ENCODE measurements around the gene STK17B.

The STK17B gene

DNA sequence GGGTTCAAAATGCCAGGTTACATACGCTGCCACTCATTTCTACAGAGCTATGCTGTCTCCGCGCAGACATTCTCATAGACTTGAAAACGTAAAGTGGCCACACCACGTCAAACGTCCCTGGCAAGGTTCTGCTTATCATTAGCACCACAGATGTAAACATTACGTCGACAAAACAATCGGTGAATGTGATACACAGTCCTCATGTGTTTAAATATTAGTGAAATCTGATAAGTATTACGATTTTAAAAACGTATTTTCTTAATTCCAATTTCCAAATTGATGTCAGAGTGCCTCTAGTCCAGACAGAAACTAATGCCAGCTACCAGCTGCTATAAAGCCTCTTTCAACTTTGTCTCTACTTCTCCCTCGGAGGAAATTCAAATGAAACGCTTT is 1.2 kb downstream of the STK17B start:
- WGBS, 2 donors (ENCODE audit: extremely low coverage in 2 of 2, insufficient read length in 2 of 2, insufficient replicate concordance in 1 of 2) = no CpG with 5 or more reads among the region's 13 CpGs
- H3K27ac ChIP-seq (replicated peaks; ENCODE audit: low read length) = no peak overlapping the region

DNA sequence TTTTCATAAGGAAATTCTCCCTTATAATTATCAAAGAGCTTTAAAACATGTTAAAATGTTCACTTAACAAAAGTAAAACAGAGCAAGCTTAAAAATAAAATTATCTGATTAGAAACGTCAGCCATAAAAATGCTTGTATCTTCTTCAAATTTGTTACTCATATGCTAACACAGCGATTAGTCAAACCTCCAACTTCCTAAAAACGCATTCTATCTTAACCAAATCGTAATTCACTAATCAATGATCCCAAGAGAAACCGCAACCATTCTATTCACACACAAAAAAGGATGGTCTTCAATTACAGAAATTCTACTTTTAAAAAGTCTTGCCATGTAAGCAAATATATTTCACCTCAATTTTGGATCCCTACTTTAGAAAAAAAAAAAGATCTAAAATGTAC is 1.9 kb downstream of the STK17B start:
- Histone ChIP-seq H3K4ac (ENCODE audit: low read length) (no peak overlapping the region), H3K9me3 (replicated peaks in 1 of 2; ENCODE audit: control insufficient read depth in 2 of 2, insufficient read depth in 1 of 2, low read depth in 1 of 2, low read length in 2 of 2) (no peaks in the 10 kb centered on the region), H4K91ac (ENCODE audit: low read depth, low read length, poor library complexity) (no peak overlapping the region), H2BK15ac (ENCODE audit: low read length) (no peak overlapping the region), H2AFZ (ENCODE audit: low read length) (no peak overlapping the region), H4K8ac (ENCODE audit: low read depth, low read length) (no peak overlapping the region), H3K27me3 (ENCODE audit: control insufficient read depth in 3 of 3, insufficient read depth in 3 of 3, low read depth in 1 of 3, low read length in 3 of 3) (peaks cover 0 to 28% (median 6%) of the 10 kb centered on the region in 3 experiments), H3K4me1 (ENCODE audit: control insufficient read depth in 2 of 2, insufficient read depth in 1 of 2, low read depth in 1 of 2, low read length in 2 of 2) (peaks cover 9 to 14% of the 10 kb centered on the region in 2 donors), H2AK5ac (ENCODE audit: low read depth, low read length) (no peak overlapping the region), H3K79me1 (ENCODE audit: low read depth, low read length) (peaks cover 3% of the 10 kb centered on the region), H2BK5ac (ENCODE audit: low read length) (no peak overlapping the region), H3K23ac (ENCODE audit: low read depth, low read length, poor library complexity) (no peak overlapping the region), H3K14ac (ENCODE audit: low read length) (no peak overlapping the region), H3K27ac (replicated peaks; ENCODE audit: low read length) (no peak overlapping the region), H3K9ac (ENCODE audit: low read depth, low read length, poor library complexity) (no peak overlapping the region), H3K18ac (ENCODE audit: low read length) (no peak overlapping the region), H2BK120ac (ENCODE audit: low read depth, low read length) (no peak overlapping the region), H3K4me3 (ENCODE audit: low read length in 2 of 2) (peak overlapping the region in 1 of 2 donors; percentile 73), H2BK12ac (ENCODE audit: low read length) (no peak overlapping the region), H3K36me3 (replicated peaks in 1 of 2; ENCODE audit: control insufficient read depth in 2 of 2, insufficient read depth in 2 of 2, low read length in 2 of 2) (no peaks in the 10 kb centered on the region), H3K4me2 (ENCODE audit: insufficient read depth, low read length, poor library complexity, severe bottlenecking) (no peak overlapping the region)
- WGBS, 2 donors (ENCODE audit: extremely low coverage in 2 of 2, insufficient read length in 2 of 2, insufficient replicate concordance in 1 of 2) = 100% methylated on average over 2 to 4 of the region's 5 CpGs
- DNase-seq (ENCODE audit: low spot score) = no peak

More for the DNA sequence above, 1.2 kb downstream of the STK17B start:
- H2BK15ac ChIP-seq (ENCODE audit: low read length) = no peak overlapping the region
- no peak for DNase-seq (ENCODE audit: low spot score)
- H4K8ac ChIP-seq (ENCODE audit: low read depth, low read length) = no peak overlapping the region
- no peak overlapping the region for H3K23ac ChIP-seq (ENCODE audit: low read depth, low read length, poor library complexity)
- no peak overlapping the region for H4K91ac ChIP-seq (ENCODE audit: low read depth, low read length, poor library complexity)
- peaks cover 3% of the 10 kb centered on the region for H3K79me1 ChIP-seq (ENCODE audit: low read depth, low read length)
- peaks cover 7 to 14% of the 10 kb centered on the region in 2 donors for H3K4me1 ChIP-seq (ENCODE audit: control insufficient read depth in 2 of 2, insufficient read depth in 1 of 2, low read depth in 1 of 2, low read length in 2 of 2)
- no peaks in the 10 kb centered on the region for H3K36me3 ChIP-seq (replicated peaks in 1 of 2; ENCODE audit: control insufficient read depth in 2 of 2, insufficient read depth in 2 of 2, low read length in 2 of 2)
- H3K27me3 ChIP-seq (ENCODE audit: control insufficient read depth in 3 of 3, insufficient read depth in 3 of 3, low read depth in 1 of 3, low read length in 3 of 3) = peaks cover 0 to 31% (median 6%) of the 10 kb centered on the region in 3 experiments
- H3K9me3 ChIP-seq (replicated peaks in 1 of 2; ENCODE audit: control insufficient read depth in 2 of 2, insufficient read depth in 1 of 2, low read depth in 1 of 2, low read length in 2 of 2) = no peaks in the 10 kb centered on the region
- H3K18ac ChIP-seq (ENCODE audit: low read length) = no peak overlapping the region
- H2AFZ ChIP-seq (ENCODE audit: low read length) = peak overlapping the region; percentile 99
- H3K14ac ChIP-seq (ENCODE audit: low read length) = no peak overlapping the region
- no peak overlapping the region for H2BK12ac ChIP-seq (ENCODE audit: low read length)
- H3K4me3 ChIP-seq (ENCODE audit: low read length in 2 of 2) = peak overlapping the region; percentile 73 to 99
- H2BK120ac ChIP-seq (ENCODE audit: low read depth, low read length) = no peak overlapping the region
- H3K9ac ChIP-seq (ENCODE audit: low read depth, low read length, poor library complexity) = peak overlapping the region; percentile 27
- H2AK5ac ChIP-seq (ENCODE audit: low read depth, low read length) = no peak overlapping the region
- H3K4ac ChIP-seq (ENCODE audit: low read length) = no peak overlapping the region
- no peak overlapping the region for H2BK5ac ChIP-seq (ENCODE audit: low read length)
- H3K4me2 ChIP-seq (ENCODE audit: insufficient read depth, low read length, poor library complexity, severe bottlenecking) = peak overlapping the region; percentile 88

DNA sequence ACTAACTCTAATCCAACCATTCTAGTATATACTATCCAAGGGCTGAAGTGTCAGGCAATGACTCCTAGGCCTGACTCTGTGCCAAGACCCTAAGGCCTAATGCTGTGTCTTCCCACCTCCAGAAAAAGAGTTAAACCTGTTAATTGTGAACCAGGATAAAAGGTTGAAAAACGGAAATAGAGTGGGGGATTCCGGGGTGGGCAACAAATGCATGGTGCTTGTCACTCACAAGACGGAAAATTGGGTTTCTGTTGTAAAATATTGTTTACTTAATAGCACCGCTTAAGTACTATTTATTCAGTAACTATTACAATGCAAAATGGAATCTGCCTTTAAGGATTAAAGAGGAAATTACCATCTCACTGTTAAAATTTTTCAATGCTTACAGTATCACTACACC is 3.2 kb downstream of the STK17B start:
- Histone ChIP-seq H3K4me1 (ENCODE audit: control insufficient read depth in 2 of 2, insufficient read depth in 1 of 2, low read depth in 1 of 2, low read length in 2 of 2) (peaks cover 9 to 14% of the 10 kb centered on the region in 2 donors), H4K91ac (ENCODE audit: low read depth, low read length, poor library complexity) (no peak overlapping the region), H3K4me3 (ENCODE audit: low read length in 2 of 2) (no peak overlapping the region), H2BK5ac (ENCODE audit: low read length) (no peak overlapping the region), H2BK15ac (ENCODE audit: low read length) (no peak overlapping the region), H3K27me3 (ENCODE audit: control insufficient read depth in 3 of 3, insufficient read depth in 3 of 3, low read depth in 1 of 3, low read length in 3 of 3) (peaks cover 0 to 15% (median 6%) of the 10 kb centered on the region in 3 experiments), H3K4ac (ENCODE audit: low read length) (no peak overlapping the region), H2AFZ (ENCODE audit: low read length) (no peak overlapping the region), H4K8ac (ENCODE audit: low read depth, low read length) (no peak overlapping the region), H2BK120ac (ENCODE audit: low read depth, low read length) (no peak overlapping the region), H3K9ac (ENCODE audit: low read depth, low read length, poor library complexity) (no peak overlapping the region), H2BK12ac (ENCODE audit: low read length) (no peak overlapping the region), H3K18ac (ENCODE audit: low read length) (no peak overlapping the region), H3K9me3 (replicated peaks in 1 of 2; ENCODE audit: control insufficient read depth in 2 of 2, insufficient read depth in 1 of 2, low read depth in 1 of 2, low read length in 2 of 2) (no peaks in the 10 kb centered on the region), H2AK5ac (ENCODE audit: low read depth, low read length) (no peak overlapping the region), H3K79me1 (ENCODE audit: low read depth, low read length) (peaks cover 3% of the 10 kb centered on the region), H3K14ac (ENCODE audit: low read length) (no peak overlapping the region), H3K23ac (ENCODE audit: low read depth, low read length, poor library complexity) (no peak overlapping the region), H3K36me3 (replicated peaks in 1 of 2; ENCODE audit: control insufficient read depth in 2 of 2, insufficient read depth in 2 of 2, low read length in 2 of 2) (no peaks in the 10 kb centered on the region), H3K27ac (replicated peaks; ENCODE audit: low read length) (no peak overlapping the region), H3K4me2 (ENCODE audit: insufficient read depth, low read length, poor library complexity, severe bottlenecking) (no peak overlapping the region)
- whole genome bisulfite sequencing, 2 donors (ENCODE audit: extremely low coverage in 2 of 2, insufficient read length in 2 of 2, insufficient replicate concordance in 1 of 2) = no CpG with 5 or more reads among the region's 4 CpGs
- no peak for DNase-seq (ENCODE audit: low spot score)

DNA sequence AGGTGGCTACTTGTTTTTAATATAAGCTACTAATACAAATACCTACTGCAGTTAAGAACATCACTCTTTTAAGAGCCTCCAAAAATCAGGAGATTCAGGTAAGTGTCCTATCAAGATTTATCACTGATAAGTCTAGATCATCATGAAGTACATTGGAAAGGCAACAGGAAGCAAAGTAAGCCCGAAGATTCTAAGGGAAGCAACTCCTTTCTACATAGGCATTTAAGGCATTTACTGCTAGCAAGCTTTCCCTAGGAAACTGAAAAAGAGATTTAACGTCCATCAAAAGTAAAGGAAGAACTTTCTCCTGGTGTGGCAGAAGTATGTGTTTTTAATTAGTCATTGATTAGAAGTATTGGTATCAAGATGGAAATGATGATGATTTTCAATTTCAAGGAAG is 3.7 kb downstream of the STK17B start:
- H2BK15ac ChIP-seq (ENCODE audit: low read length) = no peak overlapping the region
- H3K18ac ChIP-seq (ENCODE audit: low read length) = no peak overlapping the region
- no peaks in the 10 kb centered on the region for H3K9me3 ChIP-seq (replicated peaks in 1 of 2; ENCODE audit: control insufficient read depth in 2 of 2, insufficient read depth in 1 of 2, low read depth in 1 of 2, low read length in 2 of 2)
- H3K79me1 ChIP-seq (ENCODE audit: low read depth, low read length) = peaks cover 3% of the 10 kb centered on the region
- H3K4ac ChIP-seq (ENCODE audit: low read length) = no peak overlapping the region
- WGBS, 2 donors (ENCODE audit: extremely low coverage in 2 of 2, insufficient read length in 2 of 2, insufficient replicate concordance in 1 of 2) = no CpG with 5 or more reads among the region's 2 CpGs
- H2AFZ ChIP-seq (ENCODE audit: low read length) = no peak overlapping the region
- no peak overlapping the region for H2BK5ac ChIP-seq (ENCODE audit: low read length)
- H3K36me3 ChIP-seq (replicated peaks in 1 of 2; ENCODE audit: control insufficient read depth in 2 of 2, insufficient read depth in 2 of 2, low read length in 2 of 2) = peaks cover 2 to 3% of the 10 kb centered on the region in 2 donors
- no peak overlapping the region for H3K4me2 ChIP-seq (ENCODE audit: insufficient read depth, low read length, poor library complexity, severe bottlenecking)
- H3K23ac ChIP-seq (ENCODE audit: low read depth, low read length, poor library complexity) = no peak overlapping the region
- H3K4me1 ChIP-seq (ENCODE audit: control insufficient read depth in 2 of 2, insufficient read depth in 1 of 2, low read depth in 1 of 2, low read length in 2 of 2) = peaks cover 9 to 14% of the 10 kb centered on the region in 2 donors
- H3K4me3 ChIP-seq (ENCODE audit: low read length in 2 of 2) = no peak overlapping the region
- H2BK120ac ChIP-seq (ENCODE audit: low read depth, low read length) = no peak overlapping the region
- H3K27me3 ChIP-seq (ENCODE audit: control insufficient read depth in 3 of 3, insufficient read depth in 3 of 3, low read depth in 1 of 3, low read length in 3 of 3) = peaks cover 0 to 10% (median 3%) of the 10 kb centered on the region in 3 experiments
- DNase-seq (ENCODE audit: low spot score) = no peak
- H2AK5ac ChIP-seq (ENCODE audit: low read depth, low read length) = no peak overlapping the region
- H4K91ac ChIP-seq (ENCODE audit: low read depth, low read length, poor library complexity) = no peak overlapping the region
- H2BK12ac ChIP-seq (ENCODE audit: low read length) = no peak overlapping the region
- no peak overlapping the region for H3K14ac ChIP-seq (ENCODE audit: low read length)
- H3K9ac ChIP-seq (ENCODE audit: low read depth, low read length, poor library complexity) = no peak overlapping the region
- no peak overlapping the region for H4K8ac ChIP-seq (ENCODE audit: low read depth, low read length)
- no peak overlapping the region for H3K27ac ChIP-seq (replicated peaks; ENCODE audit: low read length)
